Liver (tissue), 9 donors: ENCODE measurements around the gene IQCE. TPM values are rescaled to one million over a fixed set of nuclear protein-coding genes. Genes with fewer than 3 reads are reported as not detected.

Experiments used
- DNase-seq: peaks from one replicate; pipeline ENCODE4 v3.0.0-alpha.2; 2017; ENCODE audit warnings: low spot score
- H3K27ac ChIP-seq, 2 donors: one replicate each; pipeline ENCODE4 v1.7.0; 2013; ENCODE audit warnings: inconsistent platforms in 2 of 2, low read length in 2 of 2, control low read depth in 1 of 2, low read depth in 1 of 2, mild to moderate bottlenecking in 1 of 2
- H3K27me3 ChIP-seq, 4 donors: one replicate each; pipeline versions ENCODE4 v1.6.1 to v1.7.0; 2013; ENCODE audit warnings: low read length in 3 of 4, inconsistent platforms in 1 of 4, mild to moderate bottlenecking in 1 of 4, moderate library complexity in 1 of 4; ENCODE audit not compliant: control insufficient read depth in 4 of 4, insufficient read depth in 4 of 4
- H3K36me3 ChIP-seq, 4 donors: one replicate each; pipeline versions ENCODE4 v1.6.1 to v1.7.0; 2013; ENCODE audit warnings: low read length in 3 of 4, mild to moderate bottlenecking in 3 of 4, low read depth in 1 of 4, moderate library complexity in 1 of 4; ENCODE audit not compliant: control insufficient read depth in 4 of 4, insufficient read depth in 3 of 4
- H3K4me1 ChIP-seq, 4 donors: one replicate each; pipeline versions ENCODE4 v1.6.1 to v1.7.0; 2013; ENCODE audit warnings: low read length in 3 of 4, mild to moderate bottlenecking in 3 of 4, moderate library complexity in 1 of 4; ENCODE audit not compliant: control insufficient read depth in 4 of 4, insufficient read depth in 4 of 4
- H3K4me3 ChIP-seq, 3 donors: one replicate each; pipeline versions ENCODE4 v1.6.1 to v1.7.0; 2013; ENCODE audit warnings: low read length in 3 of 3, control low read depth in 1 of 3, low read depth in 1 of 3, mild to moderate bottlenecking in 1 of 3
- H3K9ac ChIP-seq, 2 donors: one replicate each; pipeline ENCODE4 v1.7.0; 2013; ENCODE audit warnings: low read length in 2 of 2, mild to moderate bottlenecking in 2 of 2, moderate library complexity in 2 of 2, control low read depth in 1 of 2, low read depth in 1 of 2
- H3K9me3 ChIP-seq, 4 donors: one replicate each; pipeline versions ENCODE4 v1.6.1 to v1.7.0; 2013; ENCODE audit warnings: low read length in 3 of 4; ENCODE audit not compliant: control insufficient read depth in 4 of 4
- EGR1 ChIP-seq, 2 donors: IDR thresholded peaks; 2 replicates each; pipeline ENCODE4 v1.6.1; 2016 to 2018; ENCODE audit warnings: antibody characterized with exemption in 2 of 2, low read depth in 2 of 2
- FOXA1 ChIP-seq: IDR thresholded peaks from 2 replicates; pipeline ENCODE4 v1.6.1; 2016; ENCODE audit warnings: antibody characterized with exemption
- FOXA2 ChIP-seq: IDR thresholded peaks from 2 replicates; pipeline ENCODE4 v1.6.1; 2016; ENCODE audit warnings: antibody characterized with exemption
- GABPA ChIP-seq, 2 donors: IDR thresholded peaks in 1 of 2; conservative IDR thresholded peaks in 1 of 2; 2 replicates each; pipeline ENCODE4 v1.6.1; 2016; ENCODE audit warnings: antibody characterized with exemption in 2 of 2, mild to moderate bottlenecking in 1 of 2, moderate library complexity in 1 of 2
- HNF4A ChIP-seq, 2 donors: conservative IDR thresholded peaks; 2 replicates each; pipeline ENCODE4 v1.6.1; 2016; ENCODE audit warnings: antibody characterized with exemption in 2 of 2, mild to moderate bottlenecking in 2 of 2
- HNF4G ChIP-seq: IDR thresholded peaks from 2 replicates; pipeline ENCODE4 v1.6.1; 2016; ENCODE audit warnings: antibody characterized with exemption
- JUND ChIP-seq, 2 donors: IDR thresholded peaks; 2 replicates each; pipeline ENCODE4 v1.6.1; 2016; ENCODE audit warnings: antibody characterized with exemption in 2 of 2
- NR2F2 ChIP-seq: IDR thresholded peaks from 2 replicates; pipeline ENCODE4 v1.6.1; 2016; ENCODE audit warnings: antibody characterized with exemption
- RAD21 ChIP-seq, 2 donors: IDR thresholded peaks; 2 replicates each; pipeline ENCODE4 v1.6.1; 2016; ENCODE audit warnings: antibody characterized with exemption in 2 of 2, mild to moderate bottlenecking in 2 of 2
- RXRA ChIP-seq, 2 donors: IDR thresholded peaks; 2 replicates each; pipeline ENCODE4 v1.6.1; 2017 to 2018; ENCODE audit warnings: antibody characterized with exemption in 2 of 2, mild to moderate bottlenecking in 1 of 2
- SP1 ChIP-seq: IDR thresholded peaks from 2 replicates; pipeline ENCODE4 v1.6.1; 2018; ENCODE audit warnings: antibody characterized with exemption, mild to moderate bottlenecking
- TAF1 ChIP-seq: conservative IDR thresholded peaks from 2 replicates; pipeline ENCODE4 v1.6.1; 2016; ENCODE audit warnings: antibody characterized with exemption, mild to moderate bottlenecking
- YY1 ChIP-seq: IDR thresholded peaks from 2 replicates; pipeline ENCODE4 v1.6.1; 2016; ENCODE audit warnings: antibody characterized with exemption, mild to moderate bottlenecking
- WGBS: extraction: QIAGEN DNeasy Blood & Tissue Kit; methylation state at CpG from one replicate; pipeline ENCODE4 v1.1.7; 2013; 5-methylcytosine and 5-hydroxymethylcytosine counted together
- polyA plus RNA-seq, 2 donors: library from polyadenylated mRNA; stranded (reverse) in 1 of 2; unstranded in 1 of 2; fragments of 200-250 nt in 1 of 2; fragments of >200 nt in 1 of 2; fragmentation: Nextera tagmentation in 1 of 2; extraction: Ambion mirVana in 1 of 2; gene quantifications; one replicate each; pipeline versions ENCODE4 v1.2.1 to v1.2.3, GENCODE V29; 2013 to 2015
- total RNA-seq, 2 donors: library from RNA; depleted of rRNA; stranded (reverse); fragments of >200 nt; gene quantifications; one replicate each; pipeline ENCODE4 v1.2.3, GENCODE V29; 2014
- TF ChIP-seq, protein P1 (sequence below): IDR thresholded peaks from 2 replicates; pipeline ENCODE4 v1.6.1; 2016; ENCODE audit warnings: antibody characterized with exemption
- TF ChIP-seq, protein P2 (sequence below): IDR thresholded peaks from 2 replicates; pipeline ENCODE4 v1.6.1; 2016; ENCODE audit warnings: antibody characterized with exemption, mild to moderate bottlenecking
- TF ChIP-seq, protein P3 (sequence below): fragments of 150-350 bp; IDR thresholded peaks from 2 replicates; pipeline ENCODE4 v1.5.1; 2017; ENCODE audit warnings: improper control_type of control experiment, low read depth, low read length; ENCODE audit not compliant: missing input control
- TF ChIP-seq, protein P4 (sequence below): IDR thresholded peaks from 2 replicates; pipeline ENCODE4 v1.6.1; 2016; ENCODE audit warnings: antibody characterized with exemption
- TF ChIP-seq, protein P5 (sequence below): IDR thresholded peaks from 2 replicates; pipeline ENCODE4 v1.6.1; 2016; ENCODE audit warnings: antibody characterized with exemption
- donor health status: healthy.
- donor health status: healthy.
- donor health status: healthy.
- donor health status: healthy.
- donor health status: healthy.

Gene IQCE
- total and polyA plus RNA-seq, 4 donors: 2.1 to 5.9 (median 3.6) TPM

DNA sequence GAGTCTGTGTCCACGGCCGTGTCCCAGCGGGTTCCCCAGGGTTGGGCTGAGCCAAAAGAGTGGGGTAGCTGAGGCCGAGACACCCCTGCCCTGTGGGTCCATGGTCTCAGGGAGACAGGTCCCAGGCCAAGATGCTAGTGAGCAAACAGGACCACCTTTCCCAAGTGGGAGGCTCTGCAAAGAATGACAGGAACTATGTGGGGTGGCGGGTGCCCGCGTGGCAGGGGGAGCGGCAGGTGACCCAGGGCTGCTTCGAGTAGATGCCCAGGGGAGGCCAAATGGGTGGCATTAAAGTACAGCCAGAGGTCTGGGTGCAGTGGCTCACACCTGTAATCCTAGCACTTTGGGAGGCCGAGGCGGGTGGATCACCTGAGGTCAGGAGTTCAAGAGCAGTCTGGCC, 91.2 kb downstream of the IQCE start:
- Histone ChIP-seq H3K4me1 (peaks cover 0 to 2% (median 0%) of the 10 kb centered on the region in 4 donors), H3K27me3 (no peaks in the 10 kb centered on the region), H3K36me3 (peaks cover 0 to 16% (median 8%) of the 10 kb centered on the region in 4 donors), H3K9me3 (no peaks in the 10 kb centered on the region), H3K27ac (no peak overlapping the region), H3K9ac (no peak overlapping the region), H3K4me3 (no peak overlapping the region)
- 96% methylated on average over 11 of the region's 11 CpGs for WGBS
- DNase-seq: no peak
- TF ChIP-seq, protein P1, sequence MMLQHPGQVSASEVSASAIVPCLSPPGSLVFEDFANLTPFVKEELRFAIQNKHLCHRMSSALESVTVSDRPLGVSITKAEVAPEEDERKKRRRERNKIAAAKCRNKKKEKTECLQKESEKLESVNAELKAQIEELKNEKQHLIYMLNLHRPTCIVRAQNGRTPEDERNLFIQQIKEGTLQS: no peak
- TF ChIP-seq FOXA2 (no peak), RAD21 (IDR thresholded peaks at IDR 0.05) (no peak), EGR1 (IDR thresholded peaks at IDR 0.05; ENCODE audit: low read depth in 2 of 2) (no peak), HNF4A (conservative IDR thresholded peaks at IDR 0.05) (no peak), HNF4G (no peak), RXRA (IDR thresholded peaks at IDR 0.05) (no peak), TAF1 (no peak), YY1 (no peak), JUND (IDR thresholded peaks at IDR 0.05) (no peak), SP1 (no peak), FOXA1 (no peak), GABPA (IDR thresholded peaks at IDR 0.05 in 1 of 2, conservative IDR thresholded peaks at IDR 0.05 in 1 of 2) (no peak), NR2F2 (no peak)
- TF ChIP-seq, protein P2, sequence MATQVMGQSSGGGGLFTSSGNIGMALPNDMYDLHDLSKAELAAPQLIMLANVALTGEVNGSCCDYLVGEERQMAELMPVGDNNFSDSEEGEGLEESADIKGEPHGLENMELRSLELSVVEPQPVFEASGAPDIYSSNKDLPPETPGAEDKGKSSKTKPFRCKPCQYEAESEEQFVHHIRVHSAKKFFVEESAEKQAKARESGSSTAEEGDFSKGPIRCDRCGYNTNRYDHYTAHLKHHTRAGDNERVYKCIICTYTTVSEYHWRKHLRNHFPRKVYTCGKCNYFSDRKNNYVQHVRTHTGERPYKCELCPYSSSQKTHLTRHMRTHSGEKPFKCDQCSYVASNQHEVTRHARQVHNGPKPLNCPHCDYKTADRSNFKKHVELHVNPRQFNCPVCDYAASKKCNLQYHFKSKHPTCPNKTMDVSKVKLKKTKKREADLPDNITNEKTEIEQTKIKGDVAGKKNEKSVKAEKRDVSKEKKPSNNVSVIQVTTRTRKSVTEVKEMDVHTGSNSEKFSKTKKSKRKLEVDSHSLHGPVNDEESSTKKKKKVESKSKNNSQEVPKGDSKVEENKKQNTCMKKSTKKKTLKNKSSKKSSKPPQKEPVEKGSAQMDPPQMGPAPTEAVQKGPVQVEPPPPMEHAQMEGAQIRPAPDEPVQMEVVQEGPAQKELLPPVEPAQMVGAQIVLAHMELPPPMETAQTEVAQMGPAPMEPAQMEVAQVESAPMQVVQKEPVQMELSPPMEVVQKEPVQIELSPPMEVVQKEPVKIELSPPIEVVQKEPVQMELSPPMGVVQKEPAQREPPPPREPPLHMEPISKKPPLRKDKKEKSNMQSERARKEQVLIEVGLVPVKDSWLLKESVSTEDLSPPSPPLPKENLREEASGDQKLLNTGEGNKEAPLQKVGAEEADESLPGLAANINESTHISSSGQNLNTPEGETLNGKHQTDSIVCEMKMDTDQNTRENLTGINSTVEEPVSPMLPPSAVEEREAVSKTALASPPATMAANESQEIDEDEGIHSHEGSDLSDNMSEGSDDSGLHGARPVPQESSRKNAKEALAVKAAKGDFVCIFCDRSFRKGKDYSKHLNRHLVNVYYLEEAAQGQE: no peak
- TF ChIP-seq, protein P3, sequence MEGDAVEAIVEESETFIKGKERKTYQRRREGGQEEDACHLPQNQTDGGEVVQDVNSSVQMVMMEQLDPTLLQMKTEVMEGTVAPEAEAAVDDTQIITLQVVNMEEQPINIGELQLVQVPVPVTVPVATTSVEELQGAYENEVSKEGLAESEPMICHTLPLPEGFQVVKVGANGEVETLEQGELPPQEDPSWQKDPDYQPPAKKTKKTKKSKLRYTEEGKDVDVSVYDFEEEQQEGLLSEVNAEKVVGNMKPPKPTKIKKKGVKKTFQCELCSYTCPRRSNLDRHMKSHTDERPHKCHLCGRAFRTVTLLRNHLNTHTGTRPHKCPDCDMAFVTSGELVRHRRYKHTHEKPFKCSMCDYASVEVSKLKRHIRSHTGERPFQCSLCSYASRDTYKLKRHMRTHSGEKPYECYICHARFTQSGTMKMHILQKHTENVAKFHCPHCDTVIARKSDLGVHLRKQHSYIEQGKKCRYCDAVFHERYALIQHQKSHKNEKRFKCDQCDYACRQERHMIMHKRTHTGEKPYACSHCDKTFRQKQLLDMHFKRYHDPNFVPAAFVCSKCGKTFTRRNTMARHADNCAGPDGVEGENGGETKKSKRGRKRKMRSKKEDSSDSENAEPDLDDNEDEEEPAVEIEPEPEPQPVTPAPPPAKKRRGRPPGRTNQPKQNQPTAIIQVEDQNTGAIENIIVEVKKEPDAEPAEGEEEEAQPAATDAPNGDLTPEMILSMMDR: no peak
- TF ChIP-seq, protein P4, sequence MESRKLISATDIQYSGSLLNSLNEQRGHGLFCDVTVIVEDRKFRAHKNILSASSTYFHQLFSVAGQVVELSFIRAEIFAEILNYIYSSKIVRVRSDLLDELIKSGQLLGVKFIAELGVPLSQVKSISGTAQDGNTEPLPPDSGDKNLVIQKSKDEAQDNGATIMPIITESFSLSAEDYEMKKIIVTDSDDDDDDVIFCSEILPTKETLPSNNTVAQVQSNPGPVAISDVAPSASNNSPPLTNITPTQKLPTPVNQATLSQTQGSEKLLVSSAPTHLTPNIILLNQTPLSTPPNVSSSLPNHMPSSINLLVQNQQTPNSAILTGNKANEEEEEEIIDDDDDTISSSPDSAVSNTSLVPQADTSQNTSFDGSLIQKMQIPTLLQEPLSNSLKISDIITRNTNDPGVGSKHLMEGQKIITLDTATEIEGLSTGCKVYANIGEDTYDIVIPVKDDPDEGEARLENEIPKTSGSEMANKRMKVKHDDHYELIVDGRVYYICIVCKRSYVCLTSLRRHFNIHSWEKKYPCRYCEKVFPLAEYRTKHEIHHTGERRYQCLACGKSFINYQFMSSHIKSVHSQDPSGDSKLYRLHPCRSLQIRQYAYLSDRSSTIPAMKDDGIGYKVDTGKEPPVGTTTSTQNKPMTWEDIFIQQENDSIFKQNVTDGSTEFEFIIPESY: no peak
- TF ChIP-seq, protein P5, sequence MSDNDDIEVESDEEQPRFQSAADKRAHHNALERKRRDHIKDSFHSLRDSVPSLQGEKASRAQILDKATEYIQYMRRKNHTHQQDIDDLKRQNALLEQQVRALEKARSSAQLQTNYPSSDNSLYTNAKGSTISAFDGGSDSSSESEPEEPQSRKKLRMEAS: no peak
